T-helper 1 cell treated with Interleukin-12 subunit alpha and Interleukin-12 subunit beta and Interleukin-4 antibody, amounts not matched to agents 30 μg/mL and 1 μg/mL, for 36 hours (primary cell): ENCODE data around the gene CUX1.
"Not testable (repeated sequence)": the region's sequence is repeated elsewhere in the genome, so short reads cannot be mapped to it uniquely, and the experiment has no call there.

Source experiments
- H3K27ac Mint-ChIP-seq: one replicate; pipeline ENCODE4 v1.8.0; 2021; ENCODE audit warnings: mild to moderate bottlenecking, mixed read lengths
- H3K27me3 Mint-ChIP-seq: one replicate; pipeline ENCODE4 v1.8.0; 2021; ENCODE audit warnings: low read depth, mixed read lengths
- H3K36me3 Mint-ChIP-seq: one replicate; pipeline ENCODE4 v1.8.0; 2021; ENCODE audit warnings: low read depth, mixed read lengths
- H3K4me1 Mint-ChIP-seq: one replicate; pipeline ENCODE4 v1.8.0; 2021; ENCODE audit warnings: low read depth, mixed read lengths
- H3K4me3 Mint-ChIP-seq: one replicate; pipeline ENCODE4 v1.8.0; 2021; ENCODE audit warnings: mild to moderate bottlenecking, moderate library complexity, mixed read lengths
- H3K9me3 Mint-ChIP-seq: one replicate; pipeline ENCODE4 v1.8.0; 2021; ENCODE audit warnings: mixed read lengths

Gene CUX1

GRCh38 chr7:101828301-101829020 lies 11.0 kb downstream of the CUX1 start:
- Mint-ChIP-seq H3K36me3 (no peaks in the 10 kb centered on the region), H3K27me3 (no peaks in the 10 kb centered on the region), H3K4me1 (no peaks in the 10 kb centered on the region), H3K4me3 (no peak overlapping the region), H3K9me3 (no peaks in the 10 kb centered on the region), H3K27ac (no peak overlapping the region)

GRCh38 chr7:101829374-101829773 lies 11.9 kb downstream of the CUX1 start:
- Mint-ChIP-seq H3K4me3 (no peak overlapping the region), H3K4me1 (no peaks in the 10 kb centered on the region), H3K27me3 (no peaks in the 10 kb centered on the region), H3K27ac (no peak overlapping the region), H3K36me3 (no peaks in the 10 kb centered on the region), H3K9me3 (no peaks in the 10 kb centered on the region)

DNA sequence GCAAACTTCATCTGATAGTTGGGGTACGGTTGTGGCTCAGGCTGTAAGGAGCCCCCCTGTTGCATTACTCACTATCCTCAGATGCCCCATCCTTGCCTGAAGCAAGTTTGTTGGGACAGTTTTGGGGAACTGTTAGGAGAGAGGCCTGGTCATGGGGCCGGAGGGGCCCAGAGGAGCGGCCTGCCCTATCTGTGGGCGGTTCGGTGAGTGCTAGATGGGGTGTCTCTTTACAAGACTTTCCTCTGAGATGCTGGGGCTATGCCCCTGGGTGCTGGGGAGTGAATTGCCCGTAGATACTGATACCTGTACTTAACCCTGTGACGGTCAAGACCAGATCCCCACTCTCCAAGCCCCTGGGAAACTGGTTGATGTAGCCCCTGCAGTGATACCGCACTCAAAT lies 12.4 kb downstream of the CUX1 start:
- Mint-ChIP-seq H3K9me3 (no peaks in the 10 kb centered on the region), H3K27ac (no peak overlapping the region), H3K4me3 (no peak overlapping the region), H3K27me3 (no peaks in the 10 kb centered on the region), H3K4me1 (no peaks in the 10 kb centered on the region), H3K36me3 (no peaks in the 10 kb centered on the region)

GRCh38 chr7:101831396-101831795 lies 14.0 kb downstream of the CUX1 start:
- not testable (repeated sequence) for H3K27ac Mint-ChIP-seq, H3K4me3 Mint-ChIP-seq, H3K9me3 Mint-ChIP-seq, H3K36me3 Mint-ChIP-seq, H3K27me3 Mint-ChIP-seq, H3K4me1 Mint-ChIP-seq

DNA sequence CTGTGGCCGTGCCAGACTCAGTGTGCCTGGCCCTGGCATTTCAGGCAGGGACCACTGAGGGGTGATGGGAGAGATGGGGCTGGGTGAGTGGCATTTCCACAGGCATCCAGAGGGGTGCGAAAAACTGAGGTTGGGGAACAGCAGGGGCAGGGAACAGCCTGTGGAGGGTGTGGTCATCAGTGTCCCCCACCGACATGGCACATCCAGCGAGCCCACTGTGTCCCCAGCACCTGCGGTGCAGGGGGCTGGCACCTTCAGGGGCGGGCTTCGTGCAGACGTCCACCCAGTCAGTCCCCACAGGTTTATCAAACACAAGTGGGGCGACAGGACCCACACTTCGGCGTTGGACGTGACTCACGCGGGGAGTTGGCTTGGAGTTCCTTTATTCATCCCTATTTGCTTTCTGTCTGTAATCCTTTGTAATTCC lies 14.8 kb downstream of the CUX1 start:
- Mint-ChIP-seq H3K4me1 (no peaks in the 10 kb centered on the region), H3K36me3 (no peaks in the 10 kb centered on the region), H3K4me3 (no peak overlapping the region), H3K9me3 (no peaks in the 10 kb centered on the region), H3K27me3 (no peaks in the 10 kb centered on the region), H3K27ac (no peak overlapping the region)

DNA sequence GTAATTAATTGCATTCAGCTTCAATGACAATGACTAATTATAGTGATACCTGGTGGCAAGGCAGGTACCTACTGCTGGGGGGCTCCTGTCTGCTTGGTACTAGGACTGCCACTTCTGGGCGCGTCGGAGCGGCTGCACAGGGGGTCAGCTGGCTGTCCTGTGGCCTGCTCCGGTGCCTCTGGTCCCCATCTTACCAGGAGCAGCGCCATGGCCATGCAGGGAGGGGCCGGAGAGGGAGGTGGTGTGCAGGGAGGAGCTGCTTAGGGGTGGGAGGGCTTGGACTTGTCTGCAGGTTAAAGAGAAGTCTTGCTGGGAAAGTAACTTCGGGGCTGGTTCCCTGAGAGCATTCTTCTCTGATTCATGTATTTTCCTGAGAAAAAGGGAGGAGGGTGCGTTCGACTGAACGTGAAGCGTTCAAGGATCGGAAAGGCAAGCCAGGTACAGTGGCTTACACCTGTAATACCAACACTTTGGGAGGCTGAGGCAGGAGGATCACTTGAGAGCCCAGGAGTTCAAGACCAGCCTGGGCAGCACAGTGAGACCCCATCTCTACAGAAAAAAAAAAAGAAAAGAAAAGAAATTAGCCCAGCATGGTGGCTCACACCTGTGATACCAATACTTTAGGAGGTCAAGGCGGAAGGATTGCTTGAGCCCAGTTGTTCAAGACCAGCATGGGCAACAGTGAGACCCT lies 15.4 kb downstream of the CUX1 start:
- Mint-ChIP-seq H3K4me3 (no peak overlapping the region), H3K4me1 (no peaks in the 10 kb centered on the region), H3K36me3 (no peaks in the 10 kb centered on the region), H3K27ac (no peak overlapping the region), H3K27me3 (no peaks in the 10 kb centered on the region), H3K9me3 (no peaks in the 10 kb centered on the region)

- H3K27ac Mint-ChIP-seq, result no peak overlapping the region
- H3K4me3 Mint-ChIP-seq, result no peak overlapping the region
- H3K36me3 Mint-ChIP-seq, result no peaks in the 10 kb centered on the region
- no peaks in the 10 kb centered on the region for H3K4me1 Mint-ChIP-seq
- H3K27me3 Mint-ChIP-seq, result no peaks in the 10 kb centered on the region
- no peaks in the 10 kb centered on the region for H3K9me3 Mint-ChIP-seq
These were observed 16.4 kb downstream of the CUX1 start for GRCh38 chr7:101833799-101834198.

GRCh38 chr7:101835136-101835535 lies 17.7 kb downstream of the CUX1 start:
- Mint-ChIP-seq H3K27me3 (no peaks in the 10 kb centered on the region), H3K27ac (no peak overlapping the region), H3K4me1 (no peaks in the 10 kb centered on the region), H3K4me3 (no peak overlapping the region), H3K9me3 (no peaks in the 10 kb centered on the region), H3K36me3 (no peaks in the 10 kb centered on the region)

- H3K27me3 Mint-ChIP-seq, H3K36me3 Mint-ChIP-seq, H3K27ac Mint-ChIP-seq, H3K4me1 Mint-ChIP-seq, H3K9me3 Mint-ChIP-seq, H3K4me3 Mint-ChIP-seq: not testable (repeated sequence)
These were observed 20.0 kb downstream of the CUX1 start for GRCh38 chr7:101837433-101837832.

DNA sequence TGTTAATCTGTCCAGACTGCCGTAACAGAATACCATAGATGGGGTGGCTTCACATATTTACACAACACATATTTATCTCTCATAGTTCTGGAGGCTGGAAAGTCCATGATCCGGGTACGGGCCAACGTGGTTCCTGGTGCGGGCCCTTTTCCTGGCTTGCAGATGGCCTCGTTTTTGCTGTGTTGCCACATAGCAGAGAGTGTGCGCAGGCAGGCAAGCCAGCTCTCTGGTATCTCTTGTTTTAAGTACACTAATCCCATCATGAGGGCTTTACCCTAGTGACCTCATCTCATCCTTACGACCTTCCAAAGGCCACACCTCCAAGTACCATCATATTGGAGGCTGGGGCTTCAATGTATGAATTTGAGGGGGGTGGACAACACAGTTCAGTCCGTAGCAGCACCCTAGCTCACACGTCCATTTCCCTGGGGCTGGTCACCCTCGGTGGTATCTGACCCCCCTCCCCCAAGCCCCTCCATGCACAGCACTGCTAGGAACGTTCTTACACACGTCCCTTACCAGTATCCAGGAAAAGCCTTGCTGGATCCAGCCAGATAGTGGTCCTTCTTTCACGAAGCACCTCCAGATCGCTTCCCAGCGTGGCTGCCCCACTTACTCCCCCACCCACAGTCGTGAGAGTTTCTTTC lies 21.5 kb downstream of the CUX1 start:
- Mint-ChIP-seq H3K9me3 (no peaks in the 10 kb centered on the region), H3K27ac (no peak overlapping the region), H3K36me3 (no peaks in the 10 kb centered on the region), H3K4me1 (no peaks in the 10 kb centered on the region), H3K27me3 (no peaks in the 10 kb centered on the region), H3K4me3 (no peak overlapping the region)

- Mint-ChIP-seq H3K4me1 (peaks cover 1% of the 10 kb centered on the region), H3K9me3 (no peaks in the 10 kb centered on the region), H3K27ac (no peak overlapping the region), H3K4me3 (no peak overlapping the region), H3K36me3 (no peaks in the 10 kb centered on the region), H3K27me3 (no peaks in the 10 kb centered on the region)
These were observed 23.9 kb downstream of the CUX1 start for GRCh38 chr7:101841328-101841727.

- H3K27me3 Mint-ChIP-seq, result no peaks in the 10 kb centered on the region
- no peak overlapping the region for H3K4me3 Mint-ChIP-seq
- peaks cover 4% of the 10 kb centered on the region for H3K4me1 Mint-ChIP-seq
- H3K27ac Mint-ChIP-seq, result no peak overlapping the region
- H3K9me3 Mint-ChIP-seq, result no peaks in the 10 kb centered on the region
- no peaks in the 10 kb centered on the region for H3K36me3 Mint-ChIP-seq
These were observed 26.2 kb downstream of the CUX1 start for GRCh38 chr7:101843293-101844271.

DNA sequence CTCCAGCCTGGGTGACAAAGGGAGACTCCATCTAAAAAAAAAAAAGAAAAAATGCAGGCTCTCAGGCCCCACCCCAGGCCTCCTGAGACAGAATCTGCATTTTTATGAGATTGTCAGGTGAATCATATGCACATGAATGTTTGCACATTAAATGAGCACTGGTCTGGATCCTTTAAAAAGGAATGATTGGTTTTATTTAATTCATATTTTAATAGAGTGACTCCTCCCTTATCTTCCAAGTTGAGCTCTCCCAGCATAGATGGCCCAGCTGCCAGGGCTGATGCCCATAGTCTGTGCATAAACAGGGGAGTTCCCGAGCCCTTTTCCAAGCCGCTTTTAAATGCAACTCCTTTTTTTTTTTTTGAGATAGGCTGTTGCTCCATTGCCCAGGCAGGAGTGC lies 28.5 kb downstream of the CUX1 start:
- H3K27me3 Mint-ChIP-seq, result no peaks in the 10 kb centered on the region
- H3K4me3 Mint-ChIP-seq, result no peak overlapping the region
- H3K27ac Mint-ChIP-seq, result no peak overlapping the region
- H3K9me3 Mint-ChIP-seq, result peaks cover 5% of the 10 kb centered on the region
- H3K36me3 Mint-ChIP-seq, result no peaks in the 10 kb centered on the region
- H3K4me1 Mint-ChIP-seq, result peaks cover 4% of the 10 kb centered on the region

DNA sequence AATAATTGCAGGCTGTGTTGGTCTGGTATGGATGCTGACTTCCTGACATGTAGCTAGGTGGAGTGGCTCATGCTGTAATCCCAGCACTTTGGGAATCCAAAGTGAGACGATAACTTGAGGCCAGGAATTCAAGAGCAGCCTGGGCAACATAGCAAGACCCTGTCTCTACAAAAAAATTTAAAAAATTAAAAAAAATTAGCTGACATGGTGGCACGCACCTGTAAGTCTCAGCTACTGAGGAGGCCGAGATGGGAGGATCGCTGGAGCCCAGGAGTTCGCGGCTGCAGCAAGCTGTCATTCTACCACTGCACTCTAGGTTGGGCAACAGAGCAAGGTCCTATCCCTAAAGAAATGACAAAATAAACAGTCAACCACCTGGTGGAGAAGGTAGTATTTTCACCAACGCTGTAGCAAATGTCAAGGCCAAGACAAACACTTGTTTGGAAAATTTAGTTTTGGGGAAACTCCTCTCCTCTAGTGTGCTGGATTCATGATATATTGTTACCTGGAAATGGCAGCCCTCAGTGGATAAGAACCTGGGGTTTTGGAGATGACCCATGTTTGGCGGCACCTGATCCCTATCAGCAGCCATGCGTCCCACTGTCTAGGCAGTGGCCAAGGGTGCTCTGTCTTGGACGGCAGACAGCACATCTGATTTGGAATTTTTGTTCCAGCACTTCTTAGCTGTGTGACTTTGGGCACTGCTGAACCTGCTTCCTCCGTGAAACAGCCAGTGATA lies 29.5 kb downstream of the CUX1 start:
- Mint-ChIP-seq H3K27ac (no peak overlapping the region), H3K9me3 (peaks cover 5% of the 10 kb centered on the region), H3K4me3 (no peak overlapping the region), H3K27me3 (no peaks in the 10 kb centered on the region), H3K36me3 (no peaks in the 10 kb centered on the region), H3K4me1 (peaks cover 4% of the 10 kb centered on the region)
